Right lobe of liver (tissue), 6 donors: ENCODE data around the gene APLN. TPM values are rescaled to one million over a fixed set of nuclear protein-coding genes. Genes with fewer than 3 reads are reported as not detected.

ENCODE experiments used
- ATAC-seq, 4 donors: fragments of 200-7000 bp; cut with Tn5 transposase; one replicate each; pipeline ENCODE4 v1.9.1; 2020; ENCODE audit warnings: mild to moderate bottlenecking in 4 of 4, moderate library complexity in 4 of 4
- DNase-seq, 3 donors: peaks; one replicate each; pipeline ENCODE4 v3.0.0-alpha.2; 2020
- H3K27ac ChIP-seq, 3 donors: fragments of 200-600 bp; one replicate each; pipeline ENCODE4 v1.8.0; 2022
- H3K27me3 ChIP-seq, 2 donors: fragments of 200-600 bp; one replicate each; pipeline ENCODE4 v1.8.0; 2022
- H3K36me3 ChIP-seq, 4 donors: fragments of 200-600 bp; sonication (generic) in 1 of 4; one replicate each; pipeline versions ENCODE4 v1.5.1 to v1.8.0; 2017 to 2022; ENCODE audit warnings: control low read depth in 1 of 4
- H3K4me1 ChIP-seq, 4 donors: fragments of 200-600 bp; sonication (generic) in 1 of 4; one replicate each; pipeline versions ENCODE4 v1.5.1 to v1.8.0; 2017 to 2022; ENCODE audit warnings: control low read depth in 1 of 4
- H3K4me3 ChIP-seq, 3 donors: fragments of 200-600 bp; one replicate each; pipeline ENCODE4 v1.8.0; 2022
- H3K9me3 ChIP-seq, 4 donors: fragments of 200-600 bp; sonication (generic) in 1 of 4; one replicate each; pipeline versions ENCODE4 v1.5.1 to v1.8.0; 2017 to 2022; ENCODE audit warnings: control low read depth in 1 of 4
- CTCF ChIP-seq, 4 donors: fragments of 200-600 bp in 3 of 4; fragments of 450-650 bp in 1 of 4; IDR thresholded peaks; one replicate each; pipeline versions ENCODE4 v1.5.1 to v1.8.0; 2016 to 2022; ENCODE audit warnings: antibody characterized with exemption in 4 of 4, mild to moderate bottlenecking in 2 of 4
- POLR2A ChIP-seq: fragments of 450-650 bp; IDR thresholded peaks from one replicate; pipeline ENCODE4 v1.6.1; 2017; ENCODE audit warnings: antibody characterized with exemption, mild to moderate bottlenecking
- WGBS: methylation state at CpG from one replicate; pipeline ENCODE4 v1.1.6; 2018; ENCODE audit warnings: low coverage, low lambda C conversion rate; ENCODE audit not compliant: insufficient coverage; ENCODE audit errors: missing lambda C conversion rate; 5-methylcytosine and 5-hydroxymethylcytosine counted together
- intact Hi-C, 2 donors: fragments of 100-400 bp; cut with DNase I; formaldehyde crosslinking; loops; one replicate each; pipeline versions ENCODE4 v1.11.2 to v1.14.1; 2022
- total RNA-seq, 6 experiments: library from RNA; depleted of rRNA in 2 of 6; stranded (reverse); fragments of >200 nt in 2 of 6; fragmentation: NEBNext Ultra II Directional in 3 of 6; extraction: Animal tissue kit (Norgen Biotek cat#: 25700) in 3 of 6; gene quantifications; one replicate each; pipeline versions ENCODE4 v1.1.0 to v1.2.4, GENCODE V29; 2016 to 2023
- donor health status: DM: no; HTN: yes; CAD: no.
- donor health status: DM: no; HTN: no; CAD: no.
- donor health status: DM: no; HTN: no; CAD: no.
- donor health status: DM: no; HTN: yes; CAD: no.
- donor health status: DM: no; HTN: yes; CAD: no.

The APLN gene
- total RNA-seq, 6 experiments from 2014 or later, result 0.17 to 5.3 (median 0.96) TPM

GRCh38 chrX:129678614-129679195, 23.9 kb upstream of the APLN start:
- H3K36me3 ChIP-seq, result no peaks in the 10 kb centered on the region
- no peaks in the 10 kb centered on the region for H3K27me3 ChIP-seq
- no peak for TF ChIP-seq CTCF (IDR thresholded peaks at IDR 0.05)
- no peak for TF ChIP-seq POLR2A
- no peak for DNase-seq
- no peaks in the 10 kb centered on the region for H3K9me3 ChIP-seq
- 48% methylated on average over 5 of the region's 14 CpGs for WGBS
- intact Hi-C loops, result no loop called here
- H3K4me1 ChIP-seq, result no peaks in the 10 kb centered on the region
- peak overlapping the region; percentile 27 to 45 (median 44) for H3K4me3 ChIP-seq
- ATAC-seq, result no peak
- peak overlapping the region in 1 of 3 donors; percentile 23 for H3K27ac ChIP-seq

DNA sequence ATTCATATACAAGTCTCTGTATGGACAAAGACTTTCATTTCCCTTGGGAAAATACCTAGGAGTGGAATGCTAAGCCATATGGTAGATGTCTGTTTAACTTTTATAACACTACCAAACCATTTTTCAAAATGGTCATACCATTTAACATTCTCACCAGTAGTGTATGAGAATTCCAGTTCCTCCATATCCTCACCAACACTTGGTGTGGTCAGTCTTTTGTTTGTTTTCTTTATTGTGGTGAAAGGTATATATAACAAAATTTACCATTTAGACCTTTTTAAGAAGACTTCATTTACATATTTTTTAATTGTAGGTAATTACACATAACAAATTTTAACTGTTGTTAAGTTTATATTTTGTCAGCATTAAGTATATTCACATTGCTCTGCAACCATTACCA, 12.7 kb upstream of the APLN start:
- H3K27me3 ChIP-seq, result no peaks in the 10 kb centered on the region
- no peak overlapping the region for H3K27ac ChIP-seq
- H3K4me3 ChIP-seq, result no peak overlapping the region
- intact Hi-C loops, result no loop called here
- no peaks in the 10 kb centered on the region for H3K4me1 ChIP-seq
- H3K9me3 ChIP-seq, result peaks cover 0 to 4% (median 0%) of the 10 kb centered on the region in 4 donors
- no peaks in the 10 kb centered on the region for H3K36me3 ChIP-seq
- TF ChIP-seq POLR2A (no peak), CTCF (IDR thresholded peaks at IDR 0.05) (no peak)
- DNase-seq (no peak), ATAC-seq (no peak)

DNA sequence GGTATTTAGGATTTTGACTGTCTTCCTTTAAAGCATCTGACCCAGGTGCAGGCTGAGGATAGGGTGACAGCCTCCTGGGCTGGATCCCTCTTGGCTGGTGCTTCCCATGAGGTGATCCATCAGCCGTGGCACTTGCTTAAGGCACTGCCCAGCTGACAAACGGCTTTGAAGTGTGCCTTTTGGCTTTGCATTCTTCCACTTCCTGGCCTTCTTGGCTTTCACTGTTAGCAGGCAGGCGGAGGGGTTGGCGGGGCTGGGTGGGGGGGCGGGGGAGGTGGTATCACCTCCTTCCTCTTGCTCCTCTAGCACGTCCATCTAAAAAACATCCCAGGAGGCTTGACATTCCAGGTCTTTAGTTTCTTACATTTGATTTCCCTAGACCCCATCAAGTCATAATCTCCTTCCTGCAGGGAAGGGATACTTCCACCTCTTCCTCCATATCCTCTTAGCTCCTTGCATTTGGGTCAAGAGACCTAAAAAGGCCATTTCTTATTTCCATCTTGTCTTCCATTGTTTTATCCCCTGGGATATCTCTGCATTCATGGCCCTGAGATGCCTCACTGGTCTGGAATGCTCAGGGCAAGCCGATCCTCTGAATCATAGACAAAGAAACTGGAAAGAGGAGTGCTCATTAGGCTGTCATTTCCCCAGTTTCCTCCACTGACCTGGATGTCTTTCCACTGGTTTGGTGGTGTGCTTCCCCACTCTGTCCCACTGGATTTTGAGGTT, 11.3 kb upstream of the APLN start:
- ATAC-seq (peak in 2 of 4 donors; percentile 37 to 55), DNase-seq (no peak)
- H3K4me3 ChIP-seq, result no peak overlapping the region
- H3K27ac ChIP-seq, result no peak overlapping the region
- H3K4me1 ChIP-seq, result no peaks in the 10 kb centered on the region
- TF ChIP-seq CTCF (IDR thresholded peaks at IDR 0.05), result no peak
- H3K36me3 ChIP-seq, result no peaks in the 10 kb centered on the region
- WGBS, result 50% methylated on average over 2 of the region's 7 CpGs
- peaks cover 0 to 4% (median 0%) of the 10 kb centered on the region in 4 donors for H3K9me3 ChIP-seq
- H3K27me3 ChIP-seq, result no peaks in the 10 kb centered on the region
- intact Hi-C loops, result no loop called here

GRCh38 chrX:129663171-129663570, 8.4 kb upstream of the APLN start:
- 31% methylated on average over 3 of the region's 3 CpGs for WGBS
- H3K4me1 ChIP-seq, result no peaks in the 10 kb centered on the region
- no peaks in the 10 kb centered on the region for H3K27me3 ChIP-seq
- DNase-seq (no peak), ATAC-seq (no peak)
- TF ChIP-seq POLR2A (no peak), CTCF (IDR thresholded peaks at IDR 0.05) (no peak)
- H3K9me3 ChIP-seq, result no peaks in the 10 kb centered on the region
- H3K4me3 ChIP-seq, result no peak overlapping the region
- no peak overlapping the region for H3K27ac ChIP-seq
- intact Hi-C loops, result no loop called here
- H3K36me3 ChIP-seq, result no peaks in the 10 kb centered on the region
